Activated CD8-positive, alpha-beta memory T cell treated with anti-CD3 and anti-CD28 coated beads, Interleukin-2, amount 50 U/mL, for 1 hour (primary cell): ENCODE data around the gene TTC7B.
"Not testable (repeated sequence)": the region's sequence is repeated elsewhere in the genome, so short reads cannot be mapped to it uniquely, and the experiment has no call there.

Experiments
- DNase-seq: peaks from one replicate; pipeline ENCODE4 v3.0.0-alpha.2; 2020; ENCODE audit errors: extremely low read depth

Gene TTC7B

DNA sequence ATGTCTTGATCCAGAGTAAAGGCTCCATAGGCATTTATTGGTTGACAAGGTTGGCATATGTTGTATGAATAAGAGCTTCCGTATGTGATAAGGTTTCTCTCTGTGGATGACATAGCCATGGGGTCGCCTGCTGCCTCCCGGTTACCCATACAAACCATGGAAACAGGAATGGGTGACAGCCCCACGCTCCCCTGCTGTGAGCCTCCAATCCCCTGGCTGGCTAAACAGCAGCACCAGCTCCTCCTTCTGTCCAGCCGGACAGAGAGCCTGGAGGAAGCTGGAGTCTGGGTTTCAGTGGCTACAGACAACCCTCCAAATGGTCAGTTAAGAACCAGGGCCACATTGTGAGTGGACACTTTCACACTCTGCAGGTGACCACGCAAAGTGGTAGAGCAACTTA, 288.3 kb downstream of the TTC7B start:
- no peak for DNase-seq

DNA sequence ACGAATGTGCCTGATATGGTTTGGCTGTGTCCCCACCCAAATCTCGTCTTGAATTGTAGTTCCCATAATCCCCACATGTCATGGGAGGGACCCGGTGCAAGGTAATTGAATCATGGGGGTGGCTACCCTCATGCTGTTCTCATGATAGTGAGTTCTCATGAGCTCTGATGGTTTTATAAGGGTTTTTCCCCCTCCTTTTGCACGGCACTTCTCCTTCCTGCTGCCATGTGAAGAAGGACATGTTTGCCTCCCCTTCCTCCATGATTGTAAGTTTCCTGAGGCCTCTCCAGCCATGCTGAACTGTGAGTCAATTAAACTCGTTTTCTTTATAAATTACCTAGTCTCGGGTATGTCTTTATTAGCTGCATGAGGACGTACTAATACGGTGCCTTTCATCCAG, 289.7 kb downstream of the TTC7B start:
- DNase-seq = not testable (repeated sequence)

DNA sequence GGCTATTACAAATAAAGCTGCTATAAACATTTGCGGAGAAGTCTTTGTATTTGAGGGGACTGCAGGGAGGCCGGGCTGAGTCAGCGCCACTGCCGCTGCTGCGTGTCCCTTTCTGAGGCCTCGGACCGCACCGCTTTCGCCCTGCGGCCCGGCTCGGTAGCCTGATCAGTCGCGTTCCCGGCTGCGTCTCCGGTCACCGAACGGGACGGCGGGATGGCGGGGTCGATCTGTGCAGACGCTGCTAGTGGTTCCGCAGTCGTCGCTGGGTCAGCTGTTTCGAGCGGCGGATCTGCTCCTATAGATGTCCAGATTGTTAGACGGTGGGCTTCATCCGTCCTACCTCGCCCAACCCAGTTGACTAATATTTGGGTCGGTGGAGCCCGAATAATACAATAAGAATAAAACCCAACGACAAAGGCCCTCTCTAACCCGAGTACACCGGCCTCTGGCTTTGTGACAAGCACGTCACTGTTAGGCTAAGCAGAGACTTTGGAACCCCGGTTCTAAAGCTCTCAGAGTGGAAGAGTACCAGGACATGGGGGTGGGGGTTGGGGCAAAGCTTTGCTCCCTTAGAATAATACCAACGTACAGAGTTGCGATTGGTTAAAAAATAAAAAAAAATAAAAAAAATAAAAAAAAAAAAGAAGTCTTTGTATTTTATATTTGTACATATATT, 290.7 kb downstream of the TTC7B start:
- not testable (repeated sequence) for DNase-seq

DNA sequence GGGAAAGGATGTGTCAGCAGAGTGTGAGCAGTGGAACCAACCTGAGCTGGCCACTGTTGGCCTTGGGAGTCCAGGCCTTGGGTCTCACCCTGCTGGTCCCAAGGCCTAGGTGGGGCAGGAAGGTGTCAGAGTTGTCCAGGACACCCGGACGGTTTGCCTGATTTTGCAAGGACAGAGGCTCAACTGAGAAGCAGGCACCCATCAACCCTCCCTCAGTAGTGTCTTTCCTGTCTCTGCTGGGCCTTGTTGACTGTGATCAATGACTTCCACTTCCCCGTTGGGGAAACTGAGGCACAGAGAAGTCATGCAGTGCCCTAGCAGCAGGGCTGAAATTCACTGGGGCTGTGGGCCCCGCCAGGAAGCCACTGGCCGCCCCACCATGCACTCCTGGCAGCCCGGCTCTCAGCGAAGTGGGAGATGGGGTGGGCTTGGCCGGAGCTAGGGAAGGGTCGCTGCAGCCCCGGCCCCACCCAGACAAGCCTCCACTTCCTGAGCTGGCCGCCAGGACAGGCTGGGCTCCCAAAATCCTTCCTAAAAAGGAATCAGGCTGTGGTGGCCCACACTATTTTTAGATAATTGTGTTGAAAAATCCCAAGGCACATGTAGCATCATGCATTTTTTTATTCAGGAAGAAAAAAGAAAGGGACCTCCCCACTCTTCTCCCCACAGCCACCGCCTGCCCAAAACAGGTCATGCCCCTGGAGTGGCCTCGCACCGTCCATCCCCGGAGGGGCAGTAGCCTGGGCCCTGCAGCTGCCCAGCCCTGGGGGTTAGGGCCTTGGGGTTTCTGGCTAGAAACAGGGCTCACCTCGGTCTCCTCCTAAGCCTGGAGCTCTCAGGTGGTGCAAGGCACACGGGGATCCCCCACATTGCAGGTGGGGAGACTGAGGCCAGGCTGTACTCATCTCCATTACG, 292.0 kb downstream of the TTC7B start:
- no peak for DNase-seq

DNA sequence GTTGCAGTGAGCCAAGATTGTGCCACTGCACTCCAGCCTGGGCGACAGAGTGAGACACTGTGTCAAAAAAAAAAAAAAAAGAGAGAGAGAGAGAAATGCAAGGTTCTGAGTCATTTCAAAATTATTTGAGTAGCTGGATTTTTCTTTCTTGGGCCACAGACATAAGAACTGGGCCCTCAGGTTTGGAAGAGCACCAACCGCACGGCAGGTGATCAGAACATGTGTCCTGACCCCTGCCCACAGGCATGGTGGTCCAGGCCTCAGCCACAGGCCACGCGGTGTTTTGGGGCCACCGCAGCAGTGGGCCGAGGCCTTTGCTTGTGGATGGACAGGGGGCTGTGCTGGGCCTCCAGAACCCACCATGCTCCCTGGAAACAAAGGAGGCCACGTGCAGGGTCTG, 292.7 kb downstream of the TTC7B start:
- no peak for DNase-seq

DNA sequence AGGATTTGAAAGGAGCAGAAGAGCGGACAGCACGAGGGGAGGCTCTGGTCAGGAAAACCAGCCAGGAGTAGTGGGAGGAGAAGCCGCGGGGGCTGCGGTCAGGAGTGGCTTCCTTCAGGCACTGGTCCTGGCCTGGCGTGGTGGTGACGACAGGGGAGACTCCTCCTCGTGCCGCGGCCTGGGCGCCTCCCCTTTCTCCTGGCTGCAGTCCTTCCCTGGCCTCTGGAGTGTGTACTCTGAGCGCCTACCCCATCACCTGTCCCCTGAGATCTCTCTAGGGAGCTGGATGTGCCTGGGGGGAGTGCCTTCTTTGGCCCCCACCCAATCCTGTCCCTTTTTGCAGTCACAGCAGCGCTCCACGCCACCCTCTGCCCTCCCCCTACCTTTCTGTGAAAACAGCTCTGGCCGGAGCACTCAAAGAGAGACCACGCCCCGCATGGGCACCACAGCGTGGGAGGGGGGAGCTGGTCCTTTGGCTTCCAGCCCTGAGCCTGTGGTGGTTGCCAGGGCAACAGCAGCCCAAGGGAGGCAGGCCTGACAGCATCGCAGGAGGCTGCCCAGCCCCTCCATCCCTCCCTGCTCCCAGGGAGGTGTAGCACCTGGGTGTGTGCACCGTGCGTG, 293.5 kb downstream of the TTC7B start:
- DNase-seq = no peak

DNA sequence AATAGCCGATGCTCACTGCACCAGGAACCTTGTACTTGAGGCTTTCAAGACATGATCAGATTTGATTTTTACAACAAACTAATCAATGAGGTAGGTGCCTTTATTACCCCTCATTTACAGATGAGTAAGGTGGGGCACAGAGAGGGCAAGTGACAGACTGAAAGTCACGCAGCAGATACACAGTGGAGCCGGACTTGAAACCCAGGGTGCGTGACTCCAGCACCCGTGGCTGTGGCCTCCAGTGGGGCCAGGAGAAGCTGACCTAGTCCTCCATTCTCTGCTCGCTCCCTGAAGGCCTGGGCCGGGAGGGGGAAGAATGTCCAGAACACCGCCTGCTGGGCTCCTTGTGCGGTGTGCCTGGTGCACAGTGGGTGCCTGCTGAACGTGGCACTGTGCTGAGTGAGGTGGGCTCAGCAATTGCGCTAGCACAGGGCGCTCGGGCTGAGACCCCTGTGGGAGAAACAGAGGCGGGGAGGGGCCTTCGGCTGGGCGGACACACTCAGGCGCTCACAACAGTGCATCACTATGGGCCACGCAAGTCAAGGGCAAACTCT, 294.2 kb downstream of the TTC7B start:
- DNase-seq = no peak

DNA sequence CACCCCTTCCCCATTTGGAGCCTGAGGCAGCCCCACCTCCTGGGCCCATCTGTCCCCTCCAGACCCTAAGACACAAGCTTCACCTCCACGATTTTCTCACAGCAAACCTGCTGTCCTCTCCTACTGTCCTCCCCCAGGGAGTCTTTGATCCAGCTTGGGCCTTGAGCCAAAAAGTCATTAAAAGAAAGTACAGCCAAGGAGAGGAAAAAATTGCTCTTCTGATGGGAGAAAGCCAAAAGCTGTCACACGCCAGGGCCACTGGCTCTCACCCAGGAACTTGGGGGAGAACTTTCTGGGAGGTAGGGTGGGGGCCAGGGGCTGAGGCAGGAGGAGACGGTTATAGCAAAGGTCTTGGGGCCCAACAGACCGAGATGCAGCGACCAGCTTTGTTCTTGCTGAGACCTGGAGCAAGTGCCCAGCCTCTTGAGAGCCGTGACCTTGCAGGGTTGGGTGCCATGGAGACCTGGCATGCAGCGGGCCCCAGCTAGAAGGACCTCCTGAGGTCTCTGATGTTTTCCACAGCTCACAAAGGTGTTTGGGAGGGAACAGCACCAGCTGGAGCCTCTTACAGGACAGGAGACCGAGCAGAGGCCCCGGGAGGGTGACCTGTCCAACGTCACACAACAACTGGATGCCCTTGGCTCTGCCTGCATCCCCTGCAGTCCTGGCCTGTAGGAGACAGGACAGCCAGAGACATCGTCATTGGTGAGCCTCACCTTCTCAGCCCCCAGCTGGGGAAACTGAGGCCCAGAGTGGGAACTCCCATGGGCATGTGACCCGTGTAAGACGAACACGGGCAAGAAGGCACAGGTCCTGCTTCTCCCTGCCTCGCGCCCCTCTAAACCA, 294.9 kb downstream of the TTC7B start:
- no peak for DNase-seq

DNA sequence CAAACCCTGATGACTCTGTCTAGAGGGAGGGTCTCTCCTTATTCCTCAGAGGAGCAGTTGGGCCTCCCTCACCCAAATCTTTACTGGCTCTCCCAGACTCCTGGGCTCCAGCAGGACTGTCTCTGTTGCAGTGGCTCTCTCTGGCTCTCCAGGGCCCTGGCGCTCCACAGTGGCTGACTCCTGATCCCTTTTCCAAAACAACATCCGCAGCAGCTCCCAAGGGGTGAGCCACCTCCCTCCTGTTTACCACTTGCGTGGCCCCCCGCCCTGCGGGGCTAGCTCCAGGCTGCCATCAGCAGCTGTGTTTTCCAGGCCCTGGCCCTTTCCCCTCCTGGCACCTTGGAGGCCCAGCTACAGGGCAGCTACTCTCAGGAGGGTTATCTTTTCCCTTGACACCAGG, 295.9 kb downstream of the TTC7B start:
- DNase-seq = no peak

DNA sequence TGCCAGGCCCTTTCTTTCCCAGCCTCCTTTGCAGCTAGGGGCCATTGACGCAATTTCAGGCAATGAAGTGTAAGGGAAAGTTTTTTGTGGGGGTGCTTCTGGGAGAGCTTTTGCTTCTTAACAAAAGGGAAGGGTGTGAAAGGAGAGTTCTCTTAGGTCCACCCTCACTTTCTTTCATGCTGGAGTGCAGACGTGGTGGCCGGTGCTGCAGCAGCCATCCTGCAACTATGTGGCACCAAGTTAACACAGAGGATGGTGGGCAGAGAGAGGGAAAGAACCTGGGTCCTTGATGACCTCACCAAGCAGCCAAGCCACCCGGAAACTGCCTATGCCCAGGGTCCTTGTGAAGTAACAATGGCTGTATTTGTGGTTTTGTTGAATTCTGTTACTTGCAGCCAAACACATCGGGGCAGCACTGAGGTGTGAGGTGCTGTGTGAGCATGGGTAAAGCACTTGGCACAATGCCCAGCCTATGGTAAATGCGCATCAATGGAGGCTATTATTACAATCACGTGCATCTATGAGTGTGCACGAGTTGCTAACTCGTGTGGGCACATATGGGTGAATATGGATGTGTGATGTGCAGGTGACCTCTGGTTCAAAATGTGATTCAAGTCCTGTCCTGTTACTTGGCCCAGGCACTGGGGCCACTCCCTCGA, 296.8 kb downstream of the TTC7B start:
- no peak for DNase-seq

DNA sequence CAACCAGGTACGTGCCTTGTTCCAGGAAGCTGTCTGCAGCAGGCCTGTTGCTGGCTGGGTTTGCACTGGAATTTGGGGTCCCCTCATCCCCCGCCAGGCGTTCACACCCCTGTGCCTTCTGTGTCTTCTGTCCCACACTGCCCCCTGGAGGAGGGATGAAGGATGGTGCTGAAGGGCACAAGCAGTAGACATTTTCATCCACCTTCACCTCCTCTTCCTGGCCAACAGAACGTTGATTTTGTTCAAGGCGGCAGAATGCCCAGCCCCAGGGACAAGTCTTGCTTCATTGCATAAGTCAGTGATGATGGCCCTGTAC, 297.3 kb downstream of the TTC7B start:
- DNase-seq = no peak

DNA sequence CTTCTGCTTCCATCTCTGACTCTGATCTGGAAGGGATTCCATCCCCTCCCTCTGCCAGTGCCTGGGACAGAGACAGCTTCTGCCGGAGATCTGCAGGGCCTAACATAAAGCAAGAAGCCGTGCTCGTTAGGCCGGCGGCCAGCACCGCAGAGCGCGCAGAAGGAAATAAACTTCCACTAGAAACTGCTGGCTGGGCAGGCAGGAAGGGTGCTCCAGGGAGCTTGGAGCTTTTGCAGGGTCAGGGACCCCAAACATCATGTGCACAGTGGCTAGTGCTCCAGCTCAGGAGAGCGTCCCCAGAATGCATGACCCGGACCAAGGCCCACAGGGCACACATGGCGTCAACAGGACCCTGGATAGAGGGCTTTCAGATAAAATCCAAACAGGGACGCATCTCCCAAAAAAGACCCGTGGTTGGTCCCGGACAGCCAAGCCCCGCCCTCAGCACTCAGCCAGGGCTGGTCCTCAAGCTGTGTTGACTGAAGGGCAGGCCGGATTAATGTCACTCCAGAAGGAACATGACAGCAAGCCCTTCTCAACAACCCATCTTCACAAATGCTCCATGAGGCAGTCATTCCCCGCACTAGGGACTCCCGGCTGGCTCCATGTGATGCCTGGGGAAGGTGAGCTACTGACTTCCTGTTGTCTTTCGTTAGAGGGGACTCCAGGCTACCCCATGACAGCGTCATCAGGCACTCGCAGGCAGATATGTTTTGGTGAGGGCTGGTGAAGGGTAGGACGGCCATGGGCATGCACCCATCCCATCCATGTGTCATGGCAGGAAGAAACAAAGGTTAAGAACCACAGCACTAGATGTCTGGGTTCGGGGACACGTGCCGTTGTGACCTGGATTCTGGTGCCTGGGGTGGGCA, 297.9 kb downstream of the TTC7B start:
- DNase-seq = no peak

DNA sequence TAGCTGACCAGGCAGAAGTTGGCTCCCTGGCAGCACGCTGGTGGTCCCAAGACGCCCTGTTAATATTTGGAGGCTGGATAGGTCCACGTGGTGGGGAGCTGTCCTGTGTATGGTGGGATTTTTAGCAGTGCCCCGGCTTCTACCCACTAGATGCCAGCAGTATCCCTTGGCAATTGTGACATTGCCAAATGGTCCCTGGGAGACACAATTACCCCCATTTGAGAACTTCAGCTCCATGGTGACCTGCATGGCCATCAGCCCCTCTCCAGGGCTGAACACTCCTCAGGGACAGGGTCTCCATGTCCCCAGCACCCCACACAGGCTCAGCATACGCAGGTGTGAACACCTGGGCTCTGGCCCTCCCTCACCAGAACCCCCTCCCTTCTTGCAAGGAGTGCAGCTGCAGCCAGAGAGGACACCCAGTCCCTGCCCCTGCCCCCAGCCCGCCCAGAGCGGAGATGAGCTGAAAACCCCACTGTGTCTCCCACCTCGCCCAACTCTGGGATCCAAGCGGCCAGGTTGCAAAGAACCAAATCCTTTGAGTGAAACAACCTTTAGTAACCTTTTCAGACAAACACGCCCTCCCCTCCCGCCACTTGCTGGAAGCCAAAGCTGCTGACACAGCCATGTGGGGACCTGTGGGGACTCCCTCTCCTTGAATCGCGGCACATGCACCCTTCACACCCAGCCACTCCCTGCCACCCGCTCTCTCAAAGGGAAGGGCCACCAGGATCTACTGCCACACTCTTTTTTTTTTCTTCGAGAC, 299.0 kb downstream of the TTC7B start:
- no peak for DNase-seq

DNA sequence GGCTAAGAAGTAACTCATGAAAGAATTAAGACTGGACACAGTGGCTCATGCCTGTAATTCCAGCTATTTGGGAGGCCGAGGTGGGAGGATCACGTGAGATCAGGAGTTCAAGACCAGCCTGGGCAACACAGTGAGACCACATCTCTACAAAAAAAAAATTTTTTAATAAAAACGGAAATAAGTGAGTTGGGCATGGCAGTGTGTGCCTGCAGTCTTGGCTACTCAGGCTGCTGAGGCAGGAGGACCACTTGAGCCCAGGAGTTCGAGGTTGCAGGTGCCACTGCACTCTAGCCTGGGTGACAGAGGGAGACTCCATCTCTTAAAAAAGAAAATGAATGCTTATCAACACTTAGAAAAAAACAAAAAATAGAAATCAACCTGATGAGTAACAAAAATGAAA, 301.7 kb downstream of the TTC7B start:
- no peak for DNase-seq

DNA sequence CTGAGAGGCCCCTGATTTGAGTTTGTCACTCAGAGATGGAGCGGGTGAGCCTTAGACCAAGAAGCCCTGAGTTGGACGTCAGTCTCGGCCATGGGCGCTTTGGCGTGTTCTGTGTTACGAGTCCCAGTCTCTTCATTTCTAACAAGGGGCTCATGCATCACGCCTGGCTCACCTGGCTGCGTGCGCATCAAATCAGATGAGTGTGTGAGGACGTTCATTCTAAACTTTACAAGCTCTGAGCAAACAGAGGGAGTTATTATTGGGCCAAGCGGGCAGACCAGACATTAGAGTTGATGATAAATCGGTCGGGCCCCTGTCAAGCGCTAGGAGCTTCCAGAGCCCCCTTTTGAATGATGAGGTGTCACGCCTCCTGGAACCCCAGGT, 302.2 kb downstream of the TTC7B start:
- no peak for DNase-seq

DNA sequence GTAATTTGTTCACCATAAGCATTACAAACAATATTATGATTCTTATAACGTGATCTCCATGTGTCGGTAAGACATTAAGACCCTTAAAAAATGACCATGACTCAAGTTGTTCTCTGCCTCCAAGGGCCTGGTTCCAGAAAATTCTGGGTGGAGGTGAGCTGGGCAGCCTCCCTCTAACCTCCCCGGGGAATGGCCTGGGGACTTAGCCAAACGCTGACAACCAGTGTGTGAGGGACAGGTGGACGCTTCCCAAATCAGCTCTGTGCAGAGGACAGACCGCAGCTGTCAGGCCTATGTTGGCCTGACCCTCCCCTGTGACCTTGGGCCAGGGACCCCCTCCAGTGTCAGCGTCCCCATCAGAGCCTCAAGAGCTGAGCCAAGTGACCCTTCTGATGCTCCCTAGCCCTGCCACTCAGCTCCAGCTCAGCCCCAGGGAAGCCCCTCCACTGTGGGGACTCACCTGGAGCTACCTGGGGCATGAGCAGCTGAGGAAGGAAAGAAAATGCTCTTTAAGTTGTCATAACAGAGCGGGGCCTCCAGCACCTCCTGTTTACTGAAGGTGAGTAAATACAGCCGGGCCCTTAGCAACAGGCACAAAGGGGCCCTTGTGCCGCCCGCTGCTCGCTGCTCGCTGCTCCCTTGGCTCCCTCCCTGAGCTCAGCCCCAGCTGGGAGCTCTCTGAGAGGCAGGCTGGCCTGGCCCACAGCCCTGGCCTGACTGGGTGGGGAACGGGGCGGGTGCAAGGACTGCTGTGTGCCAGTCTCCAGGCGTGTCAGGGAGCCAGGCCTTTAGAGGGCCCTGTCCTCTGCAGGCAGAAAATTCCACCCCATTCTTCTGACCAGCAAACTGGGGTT, 302.8 kb downstream of the TTC7B start:
- DNase-seq = no peak

DNA sequence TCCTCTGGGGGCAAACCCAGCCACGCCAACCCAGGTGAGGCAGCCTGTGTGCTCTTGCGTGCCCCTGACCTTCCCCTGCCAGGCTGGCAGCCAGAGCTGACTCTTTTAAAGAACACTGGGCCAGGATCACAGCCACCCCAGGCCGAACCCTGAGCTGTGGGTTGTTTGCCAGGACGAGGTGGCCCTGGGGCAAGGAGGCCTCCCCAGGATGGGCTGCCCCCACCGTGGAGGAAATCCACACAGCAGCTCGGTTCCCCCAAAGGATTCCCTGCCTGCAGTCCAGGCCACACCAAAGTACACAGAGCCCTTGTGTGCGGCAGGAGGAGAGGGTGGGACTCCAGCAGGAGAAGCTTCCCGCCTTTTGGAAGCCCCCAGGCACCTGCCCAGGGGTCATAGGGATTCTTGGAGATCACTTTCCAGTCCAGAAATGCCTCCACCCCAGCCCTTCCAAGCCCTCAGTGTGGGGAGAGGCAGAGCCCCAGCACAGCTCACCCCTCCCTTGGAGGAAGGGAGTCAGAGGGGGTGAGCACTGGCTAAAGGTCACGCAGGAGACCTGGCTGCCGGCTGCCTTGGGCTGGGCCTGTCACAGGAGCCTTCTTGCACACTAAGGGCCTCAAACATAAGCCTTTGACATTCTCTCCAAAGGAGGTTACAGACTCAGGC, 303.8 kb downstream of the TTC7B start:
- no peak for DNase-seq

DNA sequence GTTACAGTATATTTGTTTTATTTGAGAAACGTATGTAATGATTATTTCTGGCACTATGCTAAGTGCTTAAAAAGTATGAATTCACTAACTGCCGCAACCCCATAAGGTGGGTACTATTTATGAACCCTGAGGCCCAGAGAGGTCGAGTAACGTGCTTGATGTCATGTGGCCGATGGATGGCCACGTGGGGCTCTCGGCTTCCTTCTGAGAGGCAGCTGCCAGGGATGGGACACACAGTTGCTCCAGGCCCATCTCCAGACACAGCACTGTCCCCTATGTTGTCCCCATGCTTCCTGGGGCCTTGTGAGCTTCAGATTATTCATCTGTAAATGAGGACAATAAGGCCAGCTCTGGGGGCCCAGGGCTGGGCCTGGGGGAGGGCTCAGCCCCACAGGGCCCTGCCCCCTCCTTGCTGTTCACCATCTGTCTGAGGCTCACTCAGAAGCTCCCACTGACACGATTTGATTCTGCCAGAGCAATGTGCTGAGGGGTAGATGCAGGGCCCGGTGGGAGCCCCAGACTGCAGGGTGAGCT, 304.4 kb downstream of the TTC7B start:
- no peak for DNase-seq
